ENCODE data around the gene GMDS.

- no peak for TF ChIP-seq CTCF (IDR thresholded peaks at IDR 0.05)
- no peak for TF ChIP-seq POLR2AphosphoS5 (IDR thresholded peaks at IDR 0.05; ENCODE audit: insufficient read depth in 1 of 2, low read depth in 1 of 2)
- TF ChIP-seq POLR2A (IDR thresholded peaks at IDR 0.05): no peak
Observed at GRCh38 chr6:1865585-1865984, 379.8 kb downstream of the GMDS start.

Measured in vagina (tissue), 2 donors.